Activated CD4-positive, alpha-beta T cell treated with anti-CD3 and anti-CD28 coated beads, Interleukin-10, Interleukin-2, amounts not matched to agents 100 ng/mL and 50 ng/mL, durations not matched to agents 16 hours and 8 hours (primary cell): ENCODE data around the gene PEF1.

Experiments
- DNase-seq: peaks from one replicate; pipeline ENCODE4 v3.0.0-alpha.2; 2020

The PEF1 gene

GRCh38 chr1:31644560-31645273, at the start of gene PEF1:
Gene PEF1, minus strand, starts transcription at chr1:31644876. Its CDS starts 12 bp downstream, at chr1:31644864.
- DNase-seq = peak; percentile 99

- no peak for DNase-seq
Measured at GRCh38 chr1:31693231-31693630, 48.6 kb upstream of the PEF1 start.

DNA sequence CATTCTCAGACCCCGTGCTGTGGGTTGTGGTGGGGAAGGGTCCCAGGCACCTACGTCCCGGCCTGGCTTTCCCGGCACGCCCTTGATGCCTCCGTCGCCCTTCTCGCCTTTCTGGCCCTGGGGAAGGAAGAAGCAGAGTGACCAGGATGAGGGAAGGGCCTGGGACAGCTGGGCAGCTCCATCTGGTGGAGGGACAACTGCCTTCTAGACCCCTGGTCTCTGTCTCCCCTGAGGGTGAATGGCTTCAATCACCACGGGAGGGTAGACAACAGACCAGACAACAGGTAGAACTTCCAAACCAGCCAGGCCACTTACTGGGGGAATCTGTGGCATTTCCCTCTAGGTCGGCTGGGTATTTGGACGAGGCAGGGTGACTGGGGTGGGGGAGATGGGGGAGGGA, 47.3 kb upstream of the PEF1 start:
- DNase-seq = no peak

GRCh38 chr1:31691446-31691845, 46.8 kb upstream of the PEF1 start:
- DNase-seq = no peak

- no peak for DNase-seq
Measured at GRCh38 chr1:31690921-31691320, 46.2 kb upstream of the PEF1 start.

GRCh38 chr1:31689854-31690253, 45.2 kb upstream of the PEF1 start:
- no peak for DNase-seq

- no peak for DNase-seq
Measured at GRCh38 chr1:31689379-31689778, 44.7 kb upstream of the PEF1 start.

DNA sequence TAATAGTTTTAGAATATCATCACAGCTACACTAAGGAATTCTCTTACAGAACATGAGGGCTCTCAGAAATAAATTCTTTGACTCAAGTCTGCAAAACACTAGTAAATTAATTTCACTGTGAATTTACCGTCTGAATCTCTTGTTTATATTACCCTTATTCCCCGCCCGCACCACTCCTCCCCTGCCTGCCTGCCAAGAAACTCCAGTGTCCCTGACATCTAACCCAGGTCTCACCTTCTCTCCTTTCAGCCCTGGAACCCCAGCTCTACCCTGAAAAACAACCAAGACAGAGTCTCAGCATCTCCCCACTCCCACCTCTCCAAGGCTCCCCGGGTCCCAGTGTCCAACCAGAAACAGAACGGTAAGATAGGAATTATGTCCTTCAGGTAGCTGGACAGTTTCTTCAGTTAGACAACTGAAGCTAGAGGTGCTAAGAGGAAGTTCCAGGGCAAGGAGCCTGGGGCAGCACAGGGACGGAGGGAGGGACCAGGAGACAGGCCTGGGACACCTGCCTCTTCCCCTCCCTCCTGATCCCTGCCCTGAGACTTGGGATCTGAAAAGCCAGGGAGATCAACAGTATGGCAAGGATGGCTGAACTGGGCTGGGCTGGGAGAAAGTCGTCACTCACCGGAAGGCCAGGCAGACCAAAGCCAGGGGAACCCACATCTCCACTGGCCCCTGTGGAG, 43.7 kb upstream of the PEF1 start:
- DNase-seq = no peak

GRCh38 chr1:31687601-31688000, 42.9 kb upstream of the PEF1 start:
- DNase-seq = no peak

GRCh38 chr1:31685795-31686194, 41.1 kb upstream of the PEF1 start:
- no peak for DNase-seq

DNA sequence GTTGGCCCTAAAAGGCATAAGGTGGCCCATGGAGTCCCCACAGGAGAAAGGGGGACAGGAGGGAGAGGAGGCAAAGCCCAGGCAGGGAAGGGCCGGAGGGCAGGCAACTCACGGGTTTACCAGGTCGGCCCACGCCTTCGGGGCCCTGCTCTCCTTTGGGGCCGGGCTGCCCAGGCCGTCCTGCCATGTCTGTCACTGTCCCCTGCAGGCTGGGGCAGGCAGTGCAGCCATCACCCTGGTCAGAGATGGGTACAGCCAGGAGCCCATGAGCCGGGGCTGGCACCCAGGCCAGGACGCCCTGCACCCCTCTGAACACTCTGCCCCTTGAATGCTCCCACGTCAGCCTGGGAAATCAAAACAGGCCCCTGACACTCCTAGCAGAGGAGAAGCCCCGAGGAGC, 39.3 kb upstream of the PEF1 start:
- peak; percentile 13 for DNase-seq

DNA sequence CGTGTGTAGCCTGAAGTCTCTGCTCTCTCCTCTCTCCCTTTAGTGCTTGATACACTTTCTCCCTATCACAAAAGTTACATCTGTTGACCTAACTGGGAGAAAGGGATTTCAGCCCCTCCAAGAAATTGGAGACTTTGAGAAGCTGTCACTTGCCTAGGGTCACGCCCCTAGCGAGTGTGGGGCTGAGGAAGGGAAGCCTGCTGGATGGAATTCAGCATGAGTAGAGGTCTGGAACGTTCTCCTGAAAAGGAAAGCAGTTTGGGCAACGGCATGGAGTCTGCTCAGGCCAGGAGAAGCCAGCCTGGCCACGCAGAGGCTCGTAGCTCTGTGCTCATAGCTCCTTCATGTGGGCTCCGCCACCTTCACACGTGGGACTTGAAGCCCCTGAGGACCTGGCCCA, 36.7 kb upstream of the PEF1 start:
- no peak for DNase-seq

GRCh38 chr1:31679676-31680230, 35.1 kb upstream of the PEF1 start:
- DNase-seq = no peak

DNA sequence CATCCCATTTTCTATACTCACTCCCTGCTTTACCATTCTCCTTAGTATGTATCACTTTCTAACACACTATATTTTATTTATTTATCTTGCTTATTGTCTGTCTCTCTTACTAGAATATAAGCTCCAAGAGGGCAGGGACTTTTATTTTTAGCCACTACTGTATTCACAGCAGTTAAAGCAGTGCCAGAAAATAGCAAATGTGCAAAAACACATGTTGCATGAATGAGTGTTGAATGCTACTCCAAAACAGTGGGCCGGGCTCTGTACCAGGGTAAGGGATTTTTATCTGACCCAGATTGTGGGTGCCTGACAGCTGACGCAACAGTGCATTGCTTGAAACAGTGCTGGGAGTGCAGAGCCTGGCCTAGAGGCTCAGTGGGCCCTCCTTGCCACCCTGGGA, 34.4 kb upstream of the PEF1 start:
- DNase-seq = no peak

- no peak for DNase-seq
Measured at GRCh38 chr1:31678681-31679080, 34.0 kb upstream of the PEF1 start.

GRCh38 chr1:31677949-31678348, 33.3 kb upstream of the PEF1 start:
- no peak for DNase-seq

- no peak for DNase-seq
Measured at GRCh38 chr1:31677401-31677800, 32.7 kb upstream of the PEF1 start.

DNA sequence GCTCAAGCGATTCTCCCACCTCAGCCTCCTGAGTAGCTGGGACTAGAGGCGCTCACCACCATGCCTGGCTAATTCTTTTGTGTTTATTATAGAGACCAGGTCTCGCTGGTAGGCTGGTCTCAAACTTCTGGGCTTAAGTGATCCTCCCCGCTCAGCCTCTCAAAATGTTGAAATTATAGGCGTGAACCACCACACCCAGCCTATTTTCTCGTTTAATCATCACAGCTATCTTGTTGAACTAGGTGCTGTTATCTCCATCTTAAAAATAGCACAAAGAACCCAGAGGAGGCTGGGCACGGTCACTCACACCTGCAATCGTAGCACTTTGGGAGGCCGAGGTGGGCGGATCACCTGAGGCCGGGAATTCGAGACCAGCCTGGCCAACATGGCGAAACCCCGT, 31.1 kb upstream of the PEF1 start:
- no peak for DNase-seq

DNA sequence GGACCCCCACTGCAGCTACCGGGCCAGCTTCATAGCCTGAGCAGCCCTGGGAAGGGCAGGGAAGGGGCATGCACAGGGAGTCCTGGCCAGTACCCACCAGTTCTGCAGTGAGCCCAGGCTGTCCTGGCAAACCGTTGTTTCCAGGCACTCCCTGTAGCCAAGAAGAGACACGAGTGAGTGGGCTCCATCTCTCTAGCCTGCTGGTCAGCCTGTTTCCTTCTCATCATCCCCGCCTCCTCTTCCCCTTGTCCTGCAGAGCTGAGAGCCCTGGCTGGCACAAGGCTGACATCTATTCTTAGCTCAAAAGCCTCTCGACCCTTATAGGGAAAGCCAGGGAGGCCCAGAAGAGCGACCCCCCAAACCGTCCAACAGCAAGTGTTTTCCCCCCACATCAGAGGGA, 30.5 kb upstream of the PEF1 start:
- no peak for DNase-seq

DNA sequence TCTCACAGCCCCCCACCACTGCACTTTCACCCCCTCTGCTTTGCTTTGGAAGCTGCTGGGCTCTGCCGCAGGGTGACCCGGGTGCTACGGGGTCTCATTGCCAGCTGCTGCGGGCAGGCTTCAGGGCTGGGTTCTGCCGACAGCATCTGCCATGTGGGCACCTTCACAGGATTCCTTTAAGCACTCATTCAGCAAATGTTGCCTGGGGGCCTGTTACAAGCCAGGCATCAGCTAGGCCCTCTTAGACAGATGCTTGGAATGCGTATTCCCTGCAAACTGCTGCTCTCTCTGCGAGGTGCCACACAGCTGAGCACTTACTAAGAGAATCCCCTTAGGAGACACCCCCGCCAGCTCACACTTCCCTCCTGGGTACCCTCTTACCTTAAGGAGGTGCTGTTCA, 29.9 kb upstream of the PEF1 start:
- no peak for DNase-seq

- no peak for DNase-seq
Measured at GRCh38 chr1:31673433-31673832, 28.8 kb upstream of the PEF1 start.

DNA sequence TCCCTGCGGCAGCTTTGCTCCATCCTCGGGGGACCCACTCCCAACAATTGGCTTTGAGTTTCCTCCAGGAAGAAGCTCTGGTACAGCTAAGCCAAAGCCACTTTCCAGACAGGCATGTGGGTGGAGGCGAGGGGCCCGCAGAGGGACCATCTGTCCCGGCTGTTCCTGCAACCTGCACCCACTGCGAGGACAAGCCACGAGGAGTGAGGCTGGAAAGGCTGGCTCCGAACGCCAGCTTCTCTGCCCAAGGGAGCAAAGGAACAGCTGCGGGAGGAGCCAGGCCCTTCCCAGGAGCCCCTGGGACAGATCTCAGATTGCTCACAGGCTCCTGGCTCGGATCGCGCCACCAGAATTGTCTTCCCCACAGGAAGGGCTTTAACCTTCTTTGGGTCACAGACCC, 28.3 kb upstream of the PEF1 start:
- no peak for DNase-seq

- no peak for DNase-seq
Measured at GRCh38 chr1:31671561-31672201, 27.0 kb upstream of the PEF1 start.

GRCh38 chr1:31671147-31671546, 26.5 kb upstream of the PEF1 start:
- no peak for DNase-seq
